Colonic mucosa (tissue), 4 donors: Measurements from ENCODE around the gene ERCC4. TPM values are rescaled to one million over a fixed set of nuclear protein-coding genes. Genes with fewer than 3 reads are reported as not detected.
"Not testable (repeated sequence)": the region's sequence is repeated elsewhere in the genome, so short reads cannot be mapped to it uniquely, and the experiment has no call there.

Source experiments
- DNase-seq: peaks from one replicate; pipeline ENCODE4 v3.0.0-alpha.2; 2020
- H3K27ac ChIP-seq: fragments of 200-600 bp; one replicate; pipeline ENCODE4 v1.8.0; 2021
- H3K27me3 ChIP-seq: fragments of 200-600 bp; one replicate; pipeline ENCODE4 v1.8.0; 2021
- H3K36me3 ChIP-seq: fragments of 200-600 bp; one replicate; pipeline ENCODE4 v1.8.0; 2021
- H3K4me1 ChIP-seq: fragments of 200-600 bp; one replicate; pipeline ENCODE4 v1.8.0; 2021; ENCODE audit warnings: mild to moderate bottlenecking
- H3K4me3 ChIP-seq: fragments of 200-600 bp; one replicate; pipeline ENCODE4 v1.8.0; 2021
- H3K9ac ChIP-seq, 2 donors: one replicate each; pipeline ENCODE4 v1.7.0; 2013; ENCODE audit warnings: control low read depth in 2 of 2, low read depth in 2 of 2, low read length in 2 of 2
- H3K9me3 ChIP-seq: fragments of 200-600 bp; one replicate; pipeline ENCODE4 v1.8.0; 2021
- CTCF ChIP-seq: fragments of 200-600 bp; IDR thresholded peaks from one replicate; pipeline ENCODE4 v1.8.0; 2022; ENCODE audit warnings: antibody characterized with exemption, mild to moderate bottlenecking
- intact Hi-C: fragments of 100-400 bp; cut with DNase I; formaldehyde crosslinking; loops from one replicate; pipeline ENCODE4 v1.14.1; 2022
- total RNA-seq, 2 donors: library from RNA; stranded (reverse); fragmentation: NEBNext Ultra II Directional in 1 of 2; extraction: Animal tissue kit (Norgen Biotek cat#: 25700) in 1 of 2; gene quantifications; one replicate each; pipeline ENCODE4 v1.2.1, GENCODE V29; 2021
- donor health status: healthy.
- donor health status: DM: no; HTN: no; CAD: no.
- donor health status: DM: no; HTN: no; CAD: no.

Gene ERCC4
- total RNA-seq, 2 donors from 2014 or later, result 8.0 to 9.7 TPM

GRCh38 chr16:13885700-13886099 lies 34.3 kb upstream of the ERCC4 start:
- intact Hi-C loops, result no loop called here
- no peaks in the 10 kb centered on the region for H3K4me1 ChIP-seq
- no peak for DNase-seq
- no peaks in the 10 kb centered on the region for H3K27me3 ChIP-seq
- no peaks in the 10 kb centered on the region for H3K36me3 ChIP-seq
- no peak for TF ChIP-seq CTCF
- H3K9me3 ChIP-seq, result no peaks in the 10 kb centered on the region
- H3K9ac ChIP-seq, result no peak overlapping the region
- no peak overlapping the region for H3K27ac ChIP-seq
- no peak overlapping the region for H3K4me3 ChIP-seq

- intact Hi-C loops, result no loop called here
- H3K4me3 ChIP-seq, result no peak overlapping the region
- H3K9me3 ChIP-seq, result no peaks in the 10 kb centered on the region
- no peaks in the 10 kb centered on the region for H3K4me1 ChIP-seq
- no peak for DNase-seq
- H3K27me3 ChIP-seq, result no peaks in the 10 kb centered on the region
- H3K27ac ChIP-seq, result no peak overlapping the region
- no peaks in the 10 kb centered on the region for H3K36me3 ChIP-seq
- TF ChIP-seq CTCF, result no peak
- H3K9ac ChIP-seq, result no peak overlapping the region
Measured at GRCh38 chr16:13886608-13887007, 33.3 kb upstream of the ERCC4 start.

- H3K27me3 ChIP-seq, H3K36me3 ChIP-seq, H3K9ac ChIP-seq, H3K4me1 ChIP-seq, DNase-seq, H3K4me3 ChIP-seq, H3K27ac ChIP-seq, H3K9me3 ChIP-seq, intact Hi-C loops: not testable (repeated sequence)
Measured at GRCh38 chr16:13889323-13889722, 30.6 kb upstream of the ERCC4 start.

GRCh38 chr16:13892301-13892700 lies 27.7 kb upstream of the ERCC4 start:
- Histone ChIP-seq H3K27me3 (no peaks in the 10 kb centered on the region), H3K36me3 (no peaks in the 10 kb centered on the region), H3K9me3 (no peaks in the 10 kb centered on the region), H3K9ac (no peak overlapping the region), H3K4me1 (no peaks in the 10 kb centered on the region), H3K4me3 (no peak overlapping the region), H3K27ac (no peak overlapping the region)
- intact Hi-C loops, result no loop called here
- DNase-seq, result no peak
- TF ChIP-seq CTCF, result no peak

GRCh38 chr16:13895516-13895915 lies 24.4 kb upstream of the ERCC4 start:
- H3K4me3 ChIP-seq, result no peak overlapping the region
- no peak for DNase-seq
- no peak overlapping the region for H3K27ac ChIP-seq
- intact Hi-C loops, result no loop called here
- no peaks in the 10 kb centered on the region for H3K36me3 ChIP-seq
- no peaks in the 10 kb centered on the region for H3K9me3 ChIP-seq
- no peak overlapping the region for H3K9ac ChIP-seq
- H3K27me3 ChIP-seq, result peaks cover 5% of the 10 kb centered on the region
- TF ChIP-seq CTCF, result no peak
- no peaks in the 10 kb centered on the region for H3K4me1 ChIP-seq

- no peak overlapping the region for H3K27ac ChIP-seq
- no peak overlapping the region for H3K9ac ChIP-seq
- intact Hi-C loops, result no loop called here
- H3K4me1 ChIP-seq, result no peaks in the 10 kb centered on the region
- DNase-seq, result no peak
- no peaks in the 10 kb centered on the region for H3K9me3 ChIP-seq
- no peak for TF ChIP-seq CTCF
- H3K4me3 ChIP-seq, result no peak overlapping the region
- peaks cover 5% of the 10 kb centered on the region for H3K27me3 ChIP-seq
- no peaks in the 10 kb centered on the region for H3K36me3 ChIP-seq
Measured at GRCh38 chr16:13896543-13897182, 23.3 kb upstream of the ERCC4 start.
